Activated B cell treated with CpG ODN at 0.5 μM for 24 hours (primary cell): ENCODE data around the gene TTLL1. TPM values are rescaled to one million over a fixed set of nuclear protein-coding genes. Genes with fewer than 3 reads are reported as not detected.
"Not testable (repeated sequence)": the region's sequence is repeated elsewhere in the genome, so short reads cannot be mapped to it uniquely, and the experiment has no call there.

ENCODE experiments used
- ATAC-seq: fragments of 200-7000 bp; cut with Tn5 transposase; one replicate; pipeline ENCODE4 v1.10.0; 2021; ENCODE audit warnings: low read depth, mild to moderate bottlenecking, moderate library complexity
- CTCF ChIA-PET: fragments of 350-600 bp; sonication (Branson Sonifier 250); formaldehyde crosslinking; loops from one replicate; lab custom pipeline; 2021; ENCODE audit warnings: antibody characterized with exemption; lab: Charles Lee
- POLR2A ChIA-PET: fragments of 350-600 bp; sonication (Branson Sonifier 250); formaldehyde crosslinking; loops from one replicate; lab custom pipeline; 2021; ENCODE audit warnings: antibody characterized with exemption; lab: Charles Lee
- DNase-seq: peaks from one replicate; pipeline ENCODE4 v3.0.0; 2022
- H3K27ac Mint-ChIP-seq: one replicate; pipeline ENCODE4 v1.8.0; 2020; ENCODE audit warnings: mixed read lengths
- H3K27me3 Mint-ChIP-seq: one replicate; pipeline ENCODE4 v1.8.0; 2021; ENCODE audit warnings: mixed read lengths
- H3K36me3 Mint-ChIP-seq: one replicate; pipeline ENCODE4 v1.8.0; 2021; ENCODE audit warnings: low read depth, mixed read lengths
- H3K4me1 Mint-ChIP-seq: one replicate; pipeline ENCODE4 v1.8.0; 2021; ENCODE audit warnings: mixed read lengths
- H3K4me3 Mint-ChIP-seq: one replicate; pipeline ENCODE4 v1.8.0; 2020; ENCODE audit warnings: mild to moderate bottlenecking, mixed read lengths
- H3K9me3 Mint-ChIP-seq: one replicate; pipeline ENCODE4 v1.8.0; 2020; ENCODE audit warnings: mixed read lengths
- intact Hi-C: fragments of 100-400 bp; cut with micrococcal nuclease; formaldehyde crosslinking; loops from one replicate; pipeline ENCODE4 v1.15.1; 2024
- total RNA-seq: library from RNA; stranded (reverse); gene quantifications from 2 replicates; pipeline ENCODE4 v1.2.3, GENCODE V29; 2022
- TF ChIP-seq, protein P1 (sequence below): fragments of 200-600 bp; IDR thresholded peaks from one replicate; pipeline ENCODE4 v1.8.0; 2022; ENCODE audit warnings: antibody characterized with exemption, mild to moderate bottlenecking

The TTLL1 gene
- total RNA-seq, 1 donor from 2014 or later: 1.2 TPM

DNA sequence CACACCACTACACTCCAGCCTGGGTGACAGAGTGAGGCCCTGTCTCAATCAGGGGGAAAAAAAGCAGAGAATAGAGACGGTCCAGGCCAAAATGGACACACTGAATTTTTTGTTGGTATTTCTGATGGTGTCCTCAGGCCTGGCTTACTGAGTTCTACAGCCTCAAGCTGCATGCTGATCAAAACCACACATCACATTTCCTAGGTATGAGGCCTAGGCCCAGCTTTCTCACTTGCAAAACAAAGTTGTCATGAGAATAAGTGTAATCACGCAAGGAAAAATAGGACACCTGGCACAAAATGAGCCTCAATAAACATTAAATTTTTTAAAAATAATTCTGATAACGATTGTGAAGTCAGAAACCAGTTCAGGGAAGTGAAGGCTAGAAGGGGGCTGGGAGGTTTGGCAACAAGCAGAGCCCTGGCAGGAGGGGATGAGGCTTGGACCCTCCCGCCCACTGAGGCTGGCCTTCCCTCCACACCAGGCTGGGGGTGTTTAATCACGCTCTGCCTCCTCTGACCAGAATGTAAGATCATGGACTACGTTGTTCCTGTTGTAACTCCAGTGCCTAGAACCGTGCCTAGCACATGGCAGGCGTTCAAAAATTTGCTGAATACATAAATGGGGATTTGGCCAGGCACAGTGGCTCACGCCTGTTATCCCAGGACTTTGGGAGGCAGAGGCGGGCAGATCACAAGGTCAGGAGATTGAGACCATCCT lies 92.4 kb downstream of the TTLL1 start:
- H3K27me3 Mint-ChIP-seq: no peaks in the 10 kb centered on the region
- CTCF ChIA-PET: no interaction called here

DNA sequence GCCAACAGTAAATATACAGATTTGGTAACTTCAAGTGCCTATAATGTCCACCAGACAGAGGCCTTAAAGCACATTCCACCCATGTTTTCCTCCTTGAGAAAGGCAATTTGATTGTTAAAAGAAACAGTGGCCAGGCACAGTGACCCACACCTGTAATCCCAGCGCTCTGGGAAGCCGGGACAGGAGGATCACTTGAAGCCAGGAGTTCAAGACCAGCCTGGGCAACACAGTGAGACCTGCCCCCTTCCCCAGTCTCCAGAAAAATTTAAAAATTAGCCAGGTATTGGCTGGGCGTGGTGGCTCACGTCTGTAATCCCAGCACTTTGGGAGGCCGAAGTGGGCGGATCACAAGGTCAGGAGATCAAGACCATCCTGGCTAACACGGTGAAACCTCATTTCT lies 93.5 kb downstream of the TTLL1 start:
- ATAC-seq, H3K27ac Mint-ChIP-seq, H3K27me3 Mint-ChIP-seq, H3K4me3 Mint-ChIP-seq, DNase-seq, H3K36me3 Mint-ChIP-seq, intact Hi-C loops, H3K9me3 Mint-ChIP-seq: not testable (repeated sequence)
- POLR2A ChIA-PET: interaction anchor here (0.9 to 1.0 kb wide), 2 partner anchors 19 to 20 kb away, joined by 5 to 8 read pairs; partner anchors contain the start of gene PACSIN2
- CTCF ChIA-PET: interaction anchor here (0.6 to 1.1 kb wide), 2 partner anchors 38 to 130 kb away, joined by 3 to 5 read pairs; no protein-coding TSS in a partner anchor
- peaks cover 85% of the 10 kb centered on the region for H3K4me1 Mint-ChIP-seq

More for the DNA sequence above, 92.4 kb downstream of the TTLL1 start:
- ATAC-seq: no peak
- TF ChIP-seq, protein P1, sequence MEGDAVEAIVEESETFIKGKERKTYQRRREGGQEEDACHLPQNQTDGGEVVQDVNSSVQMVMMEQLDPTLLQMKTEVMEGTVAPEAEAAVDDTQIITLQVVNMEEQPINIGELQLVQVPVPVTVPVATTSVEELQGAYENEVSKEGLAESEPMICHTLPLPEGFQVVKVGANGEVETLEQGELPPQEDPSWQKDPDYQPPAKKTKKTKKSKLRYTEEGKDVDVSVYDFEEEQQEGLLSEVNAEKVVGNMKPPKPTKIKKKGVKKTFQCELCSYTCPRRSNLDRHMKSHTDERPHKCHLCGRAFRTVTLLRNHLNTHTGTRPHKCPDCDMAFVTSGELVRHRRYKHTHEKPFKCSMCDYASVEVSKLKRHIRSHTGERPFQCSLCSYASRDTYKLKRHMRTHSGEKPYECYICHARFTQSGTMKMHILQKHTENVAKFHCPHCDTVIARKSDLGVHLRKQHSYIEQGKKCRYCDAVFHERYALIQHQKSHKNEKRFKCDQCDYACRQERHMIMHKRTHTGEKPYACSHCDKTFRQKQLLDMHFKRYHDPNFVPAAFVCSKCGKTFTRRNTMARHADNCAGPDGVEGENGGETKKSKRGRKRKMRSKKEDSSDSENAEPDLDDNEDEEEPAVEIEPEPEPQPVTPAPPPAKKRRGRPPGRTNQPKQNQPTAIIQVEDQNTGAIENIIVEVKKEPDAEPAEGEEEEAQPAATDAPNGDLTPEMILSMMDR: no peak
- Mint-ChIP-seq H3K9me3 (no peaks in the 10 kb centered on the region), H3K4me3 (no peak overlapping the region), H3K27ac (no peak overlapping the region), H3K4me1 (peaks cover 85% of the 10 kb centered on the region), H3K36me3 (peaks cover 8% of the 10 kb centered on the region)
- DNase-seq: no peak
- intact Hi-C loops: no loop called here
- POLR2A ChIA-PET: interaction anchor here (0.7 to 1.5 kb wide), 3 partner anchors 17 to 75 kb away, joined by 3 to 7 read pairs (median 7); partner anchors contain the start of gene PACSIN2

DNA sequence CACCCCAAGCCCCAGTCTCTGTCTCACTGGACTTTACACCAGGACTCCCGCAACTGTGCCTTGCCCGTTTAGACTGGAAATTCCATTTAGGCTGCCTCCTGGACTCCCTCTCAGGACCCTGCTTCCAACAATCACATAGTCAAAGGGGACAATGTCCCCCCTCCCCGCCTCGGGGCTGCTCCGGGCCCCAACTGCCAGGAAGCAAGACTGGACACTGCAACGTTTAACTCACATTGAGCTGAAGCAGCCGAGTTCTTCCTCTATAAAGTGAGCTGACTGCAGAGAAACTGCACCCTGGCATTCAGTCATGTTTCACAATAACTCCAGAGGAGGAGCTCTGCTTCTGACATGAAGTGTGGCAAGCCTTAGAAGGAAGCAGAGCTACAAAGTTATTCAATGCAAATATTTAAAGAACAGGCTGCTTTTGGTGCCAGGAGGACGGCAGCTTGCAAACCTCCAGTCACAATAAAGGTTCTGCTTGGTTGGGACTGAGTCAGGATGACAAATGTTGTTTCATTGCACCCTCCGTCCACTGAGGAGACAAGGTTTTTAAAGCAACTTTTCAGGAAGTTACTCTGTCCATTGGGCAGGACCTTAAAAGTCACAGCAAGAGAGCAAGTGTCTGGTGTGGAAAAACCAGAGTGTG lies 94.2 kb downstream of the TTLL1 start:
- H3K36me3 Mint-ChIP-seq: peaks cover 8% of the 10 kb centered on the region
- no peaks in the 10 kb centered on the region for H3K9me3 Mint-ChIP-seq
- no peaks in the 10 kb centered on the region for H3K27me3 Mint-ChIP-seq
- TF ChIP-seq, protein P1: no peak
- peaks cover 85% of the 10 kb centered on the region for H3K4me1 Mint-ChIP-seq
- POLR2A ChIA-PET: interaction anchor here (0.6 to 1.0 kb wide), 3 partner anchors 20 to 255 kb away, joined by 3 to 8 read pairs (median 5); partner anchors contain the start of gene PACSIN2
- intact Hi-C loops: no loop called here
- ATAC-seq: peak; percentile 84
- no peak for DNase-seq
- no peak overlapping the region for H3K4me3 Mint-ChIP-seq
- peak overlapping the region; percentile 70 for H3K27ac Mint-ChIP-seq
- CTCF ChIA-PET: interaction anchor here (0.6 to 1.1 kb wide), 2 partner anchors 17 to 39 kb away, joined by 4 to 5 read pairs; no protein-coding TSS in a partner anchor

DNA sequence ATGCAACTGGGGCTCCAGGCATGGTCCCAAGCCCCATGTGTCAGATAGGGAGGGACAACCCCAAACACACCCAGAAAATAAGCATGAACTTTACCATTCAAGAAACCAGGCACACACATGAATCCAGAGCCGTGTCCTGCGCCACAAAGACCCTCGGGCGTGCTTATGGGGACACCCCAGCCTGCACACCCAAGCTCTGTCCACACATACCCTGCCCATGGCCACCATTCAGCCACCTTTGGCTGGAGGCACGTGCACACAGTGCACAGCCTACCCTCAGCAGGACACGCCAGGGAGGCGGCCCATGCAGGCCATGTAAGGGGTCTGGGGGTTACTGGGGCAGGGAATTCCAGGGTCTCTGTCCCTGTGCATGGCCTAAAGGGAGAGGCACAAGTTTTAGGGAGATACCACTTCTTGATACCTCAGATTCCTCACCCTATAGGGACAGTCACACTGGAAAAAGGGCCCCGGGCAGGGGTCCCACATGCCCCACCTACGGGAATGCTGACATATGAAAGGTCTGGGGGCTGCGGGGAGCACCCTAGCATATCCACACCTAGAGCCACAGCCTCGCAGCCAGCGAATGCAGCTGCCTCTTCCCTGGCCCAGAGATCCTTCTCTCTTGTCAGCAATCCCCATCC lies 94.8 kb downstream of the TTLL1 start:
- H3K4me1 Mint-ChIP-seq: peaks cover 80% of the 10 kb centered on the region
- peaks cover 8% of the 10 kb centered on the region for H3K36me3 Mint-ChIP-seq
- intact Hi-C loops: no loop called here
- no peak overlapping the region for H3K27ac Mint-ChIP-seq
- POLR2A ChIA-PET: interaction anchor here (0.6 to 1.0 kb wide), 3 partner anchors 20 to 254 kb away, joined by 3 to 8 read pairs (median 5); partner anchors contain the start of gene PACSIN2
- TF ChIP-seq, protein P1: no peak
- CTCF ChIA-PET: interaction anchor here (0.6 to 1.1 kb wide), 2 partner anchors 18 to 40 kb away, joined by 4 to 5 read pairs; no protein-coding TSS in a partner anchor
- DNase-seq (no peak), ATAC-seq (no peak)
- H3K4me3 Mint-ChIP-seq: no peak overlapping the region
- no peaks in the 10 kb centered on the region for H3K9me3 Mint-ChIP-seq
- no peaks in the 10 kb centered on the region for H3K27me3 Mint-ChIP-seq

DNA sequence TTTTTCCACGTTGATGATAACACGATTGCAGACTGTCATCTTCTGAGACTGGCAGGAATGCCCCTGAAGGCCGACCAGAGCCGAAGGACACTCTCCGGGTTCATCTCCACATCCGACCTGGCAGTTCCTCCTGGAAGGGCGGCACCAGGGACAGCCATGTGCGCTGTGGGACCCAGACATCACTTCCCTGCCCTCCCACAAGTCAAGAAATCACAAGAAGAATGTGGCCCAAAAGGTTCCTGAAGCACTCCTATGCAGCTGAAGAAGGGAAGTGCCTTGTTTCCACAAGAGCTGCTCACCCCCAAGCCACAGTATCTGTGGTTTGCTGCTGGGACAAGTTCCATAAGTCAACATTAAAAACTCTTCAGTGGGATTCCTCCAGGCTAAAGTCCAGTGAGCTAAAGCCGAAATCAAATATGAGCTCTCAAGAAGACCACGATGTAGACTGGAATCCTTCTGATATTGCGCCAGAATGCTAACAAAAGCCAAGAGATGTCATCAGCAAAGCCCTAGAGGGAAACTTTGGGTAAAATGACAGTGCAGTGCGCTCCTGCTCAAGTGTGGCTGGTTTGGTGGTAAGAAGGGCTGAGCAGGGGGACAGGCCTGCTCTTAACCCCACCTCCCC lies 95.4 kb downstream of the TTLL1 start:
- H3K27me3 Mint-ChIP-seq: no peaks in the 10 kb centered on the region
- ATAC-seq (no peak), DNase-seq (no peak)
- H3K27ac Mint-ChIP-seq: no peak overlapping the region
- intact Hi-C loops: no loop called here
- POLR2A ChIA-PET: no interaction called here
- CTCF ChIA-PET: no interaction called here
- no peaks in the 10 kb centered on the region for H3K9me3 Mint-ChIP-seq
- peaks cover 73% of the 10 kb centered on the region for H3K4me1 Mint-ChIP-seq
- no peak overlapping the region for H3K4me3 Mint-ChIP-seq
- TF ChIP-seq, protein P1: no peak
- peaks cover 8% of the 10 kb centered on the region for H3K36me3 Mint-ChIP-seq
